Breast epithelium (tissue), 4 donors: ENCODE results near the gene IPCEF1. TPM values are rescaled to one million over a fixed set of nuclear protein-coding genes. Genes with fewer than 3 reads are reported as not detected.

Experiments
- DNase-seq, 2 donors: peaks; one replicate each; pipeline ENCODE4 v3.0.0-alpha.2; 2019; ENCODE audit warnings: low spot score in 2 of 2
- H3K27ac ChIP-seq, 2 donors: fragments of 200-600 bp; sonication (generic) in 1 of 2; one replicate each; pipeline ENCODE4 v1.5.1; 2016 to 2019; ENCODE audit warnings: mild to moderate bottlenecking in 1 of 2
- H3K27me3 ChIP-seq, 2 donors: fragments of 200-600 bp; sonication (generic) in 1 of 2; one replicate each; pipeline versions ENCODE4 v1.5.1 to v1.6.0; 2017 to 2019; ENCODE audit warnings: control low read depth in 1 of 2, mild to moderate bottlenecking in 1 of 2
- H3K36me3 ChIP-seq: fragments of 200-600 bp; one replicate; pipeline ENCODE4 v1.5.1; 2019
- H3K4me1 ChIP-seq, 2 donors: fragments of 200-600 bp; sonication (generic); one replicate each; pipeline ENCODE4 v1.5.1; 2016 to 2019; ENCODE audit warnings: control low read depth in 1 of 2
- H3K4me3 ChIP-seq, 3 donors: fragments of 200-600 bp; sonication (generic); 1 replicate in 2 of 3; 2 replicates in 1 of 3; pipeline ENCODE4 v1.5.1; 2016 to 2019; ENCODE audit warnings: mild to moderate bottlenecking in 3 of 3, moderate library complexity in 2 of 3
- H3K9me3 ChIP-seq, 2 donors: fragments of 200-600 bp; sonication (generic) in 1 of 2; one replicate each; pipeline ENCODE4 v1.5.1; 2016 to 2019; ENCODE audit warnings: control low read depth in 1 of 2
- CTCF ChIP-seq, 3 donors: fragments of 450-650 bp; IDR thresholded peaks; one replicate each; pipeline ENCODE4 v1.5.1; 2016 to 2017; ENCODE audit warnings: antibody characterized with exemption in 3 of 3, mild to moderate bottlenecking in 3 of 3, moderate library complexity in 3 of 3
- POLR2A ChIP-seq: fragments of 450-650 bp; IDR thresholded peaks from one replicate; pipeline ENCODE4 v1.6.1; 2016; ENCODE audit warnings: antibody characterized with exemption, mild to moderate bottlenecking, moderate library complexity
- POLR2AphosphoS5 ChIP-seq, 3 donors: sonication (generic); formaldehyde crosslinking; IDR thresholded peaks; one replicate each; pipeline ENCODE4 v1.6.1; 2017; ENCODE audit warnings: antibody characterized with exemption in 3 of 3
- intact Hi-C: fragments of 100-400 bp; cut with DNase I; formaldehyde crosslinking; loops from one replicate; pipeline ENCODE4 v1.15.1; 2023; ENCODE audit warnings: low total_unique reads
- total RNA-seq, 3 donors: library from RNA; depleted of rRNA; stranded (reverse); fragments of >200 nt; gene quantifications; one replicate each; pipeline ENCODE4 v1.1.0, GENCODE V29; 2016

Gene IPCEF1
- total RNA-seq, 3 donors from 2014 or later = 3.7 to 6.7 (median 5.6) TPM

GRCh38 chr6:154379585-154379984, 23.0 kb upstream of the IPCEF1 start:
- no peak overlapping the region for H3K27ac ChIP-seq
- H3K27me3 ChIP-seq = no peaks in the 10 kb centered on the region
- DNase-seq = no peak
- TF ChIP-seq CTCF (IDR thresholded peaks at IDR 0.05) (no peak), POLR2AphosphoS5 (IDR thresholded peaks at IDR 0.05) (no peak), POLR2A (no peak)
- H3K4me3 ChIP-seq = no peak overlapping the region
- no peaks in the 10 kb centered on the region for H3K36me3 ChIP-seq
- intact Hi-C loops = no loop called here
- H3K4me1 ChIP-seq = no peaks in the 10 kb centered on the region
- H3K9me3 ChIP-seq = no peaks in the 10 kb centered on the region

- H3K4me1 ChIP-seq = no peaks in the 10 kb centered on the region
- H3K27ac ChIP-seq = no peak overlapping the region
- H3K27me3 ChIP-seq = no peaks in the 10 kb centered on the region
- no peaks in the 10 kb centered on the region for H3K36me3 ChIP-seq
- no peak for DNase-seq
- TF ChIP-seq POLR2A = no peak
- TF ChIP-seq POLR2AphosphoS5 (IDR thresholded peaks at IDR 0.05) = no peak
- no peak for TF ChIP-seq CTCF (IDR thresholded peaks at IDR 0.05)
- H3K9me3 ChIP-seq = peaks cover 0 to 3% of the 10 kb centered on the region in 2 donors
- H3K4me3 ChIP-seq = no peak overlapping the region
- intact Hi-C loops = no loop called here
Measured at GRCh38 chr6:154378518-154378917, 21.9 kb upstream of the IPCEF1 start.

- Histone ChIP-seq H3K4me1 (no peaks in the 10 kb centered on the region), H3K27me3 (no peaks in the 10 kb centered on the region), H3K9me3 (peaks cover 0 to 3% of the 10 kb centered on the region in 2 donors), H3K27ac (no peak overlapping the region), H3K4me3 (no peak overlapping the region), H3K36me3 (no peaks in the 10 kb centered on the region)
- intact Hi-C loops = no loop called here
- DNase-seq = no peak
- TF ChIP-seq POLR2A (no peak), POLR2AphosphoS5 (IDR thresholded peaks at IDR 0.05) (no peak), CTCF (IDR thresholded peaks at IDR 0.05) (no peak)
Measured at GRCh38 chr6:154377726-154378125, 21.1 kb upstream of the IPCEF1 start.

GRCh38 chr6:154373971-154374370, 17.4 kb upstream of the IPCEF1 start:
- Histone ChIP-seq H3K4me3 (no peak overlapping the region), H3K9me3 (peaks cover 0 to 3% of the 10 kb centered on the region in 2 donors), H3K4me1 (no peaks in the 10 kb centered on the region), H3K36me3 (no peaks in the 10 kb centered on the region), H3K27me3 (no peaks in the 10 kb centered on the region), H3K27ac (no peak overlapping the region)
- DNase-seq = no peak
- TF ChIP-seq POLR2AphosphoS5 (IDR thresholded peaks at IDR 0.05) (no peak), POLR2A (no peak), CTCF (IDR thresholded peaks at IDR 0.05) (no peak)
- intact Hi-C loops = no loop called here

- Histone ChIP-seq H3K4me1 (no peaks in the 10 kb centered on the region), H3K9me3 (peaks cover 0 to 3% of the 10 kb centered on the region in 2 donors), H3K36me3 (no peaks in the 10 kb centered on the region), H3K4me3 (no peak overlapping the region), H3K27ac (no peak overlapping the region), H3K27me3 (no peaks in the 10 kb centered on the region)
- no peak for DNase-seq
- intact Hi-C loops = no loop called here
- no peak for TF ChIP-seq POLR2A
- TF ChIP-seq CTCF (IDR thresholded peaks at IDR 0.05) = no peak
- TF ChIP-seq POLR2AphosphoS5 (IDR thresholded peaks at IDR 0.05) = no peak
Measured at GRCh38 chr6:154371281-154371680, 14.7 kb upstream of the IPCEF1 start.
